Jurkat, Clone E6-1 (cell line): ENCODE data around the gene BBLN.
"Not testable (repeated sequence)": the region's sequence is repeated elsewhere in the genome, so short reads cannot be mapped to it uniquely, and the experiment has no call there.

Source experiments
- DNase-seq: peaks from one replicate; pipeline ENCODE4 v3.0.0-alpha.2; 2011; ENCODE audit warnings: low read depth, low spot score
- H3K4me3 ChIP-seq: 2 replicates; pipeline ENCODE4 v1.5.1; 2011; ENCODE audit warnings: mild to moderate bottlenecking, low read length, control low read depth, moderate library complexity

The BBLN gene

GRCh38 chr9:128123451-128124080 lies 36.5 kb upstream of the BBLN start:
- H3K4me3 ChIP-seq = no peak overlapping the region
- no peak for DNase-seq

- DNase-seq = no peak
These were observed 35.6 kb upstream of the BBLN start for GRCh38 chr9:128124451-128124850.

GRCh38 chr9:128124873-128125579 lies 35.0 kb upstream of the BBLN start:
- no peak for DNase-seq
- H3K4me3 ChIP-seq = no peak overlapping the region

More at GRCh38 chr9:128124451-128124850, 35.6 kb upstream of the BBLN start:
- no peak overlapping the region for H3K4me3 ChIP-seq

- peak overlapping the region; percentile 91 for H3K4me3 ChIP-seq
These were observed 34.3 kb upstream of the BBLN start for GRCh38 chr9:128125580-128126354.

GRCh38 chr9:128127568-128127989 lies 32.5 kb upstream of the BBLN start, which contains the start of gene PTGES2:
Gene PTGES2, minus strand, starts transcription at chr9:128127729. Its CDS starts 12 bp downstream, at chr9:128127717.
- DNase-seq = peak; percentile 61
- peak within 1 kb of the TSS; percentile 91 for H3K4me3 ChIP-seq

More at GRCh38 chr9:128125580-128126354, 34.3 kb upstream of the BBLN start:
- no peak for DNase-seq

- peak; percentile 93 for DNase-seq
- H3K4me3 ChIP-seq = peak overlapping the region; percentile 91
These were observed 31.9 kb upstream of the BBLN start for GRCh38 chr9:128127990-128128835.

GRCh38 chr9:128128836-128129590 lies 31.1 kb upstream of the BBLN start:
- H3K4me3 ChIP-seq = peak overlapping the region; percentile 91
- no peak for DNase-seq

GRCh38 chr9:128129976-128130590 lies 30.0 kb upstream of the BBLN start:
- DNase-seq, H3K4me3 ChIP-seq: not testable (repeated sequence)

GRCh38 chr9:128130651-128131050 lies 29.4 kb upstream of the BBLN start:
- H3K4me3 ChIP-seq, DNase-seq: not testable (repeated sequence)

GRCh38 chr9:128131346-128131745 lies 28.7 kb upstream of the BBLN start:
- H3K4me3 ChIP-seq, DNase-seq: not testable (repeated sequence)

- H3K4me3 ChIP-seq, DNase-seq: not testable (repeated sequence)
These were observed 27.9 kb upstream of the BBLN start for GRCh38 chr9:128132139-128132538.

GRCh38 chr9:128135561-128135960 lies 24.5 kb upstream of the BBLN start:
- not testable (repeated sequence) for H3K4me3 ChIP-seq, DNase-seq

GRCh38 chr9:128136816-128137793 lies 23.0 kb upstream of the BBLN start:
- no peak for DNase-seq
- H3K4me3 ChIP-seq = no peak overlapping the region

GRCh38 chr9:128138001-128138400 lies 22.1 kb upstream of the BBLN start:
- DNase-seq = no peak
- H3K4me3 ChIP-seq = no peak overlapping the region

GRCh38 chr9:128139621-128140020 lies 20.4 kb upstream of the BBLN start:
- H3K4me3 ChIP-seq = no peak overlapping the region
- no peak for DNase-seq

- H3K4me3 ChIP-seq = no peak overlapping the region
- no peak for DNase-seq
These were observed 18.5 kb upstream of the BBLN start for GRCh38 chr9:128141604-128142003.

- DNase-seq = peak; percentile 70
- H3K4me3 ChIP-seq = peak overlapping the region; percentile 5; the same call in 1 of the 2 replicates
These were observed 18.0 kb upstream of the BBLN start for GRCh38 chr9:128142061-128142460.
